Measurements from ENCODE around the gene KSR1.
"Not testable (repeated sequence)": the region's sequence is repeated elsewhere in the genome, so short reads cannot be mapped to it uniquely, and the experiment has no call there.

KSR1 gene

DNA sequence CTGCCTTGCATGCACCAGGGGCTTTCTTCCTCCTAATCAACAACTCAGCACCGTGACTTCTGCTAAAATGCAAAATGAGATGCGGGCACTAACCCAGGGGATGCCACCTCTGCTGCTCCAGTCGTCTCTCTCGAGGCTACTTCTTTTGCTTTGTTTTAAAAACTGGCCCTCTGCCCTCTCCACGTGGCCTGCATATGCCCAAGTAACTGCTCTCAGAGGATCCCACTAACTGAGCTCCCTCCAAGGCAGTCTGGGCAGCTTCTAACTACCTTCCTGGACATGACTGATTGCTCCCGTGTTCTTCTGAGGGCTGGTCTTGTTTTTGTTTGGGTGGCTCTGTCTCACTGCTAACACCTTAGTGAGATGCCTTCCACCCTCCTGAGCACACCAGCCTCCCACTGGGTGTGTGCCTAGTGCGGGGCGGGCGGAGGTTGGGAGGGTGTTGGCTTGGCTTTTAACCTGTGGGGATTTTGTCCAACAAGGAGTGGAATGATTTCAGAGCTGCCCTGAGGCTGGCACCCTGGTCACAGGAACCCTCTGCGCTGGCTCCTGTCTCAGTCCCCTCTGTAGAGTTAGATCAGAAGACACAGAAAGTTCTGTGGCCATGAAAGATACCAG lies 165.8 kb downstream of the KSR1 start:
- no peak for DNase-seq

DNA sequence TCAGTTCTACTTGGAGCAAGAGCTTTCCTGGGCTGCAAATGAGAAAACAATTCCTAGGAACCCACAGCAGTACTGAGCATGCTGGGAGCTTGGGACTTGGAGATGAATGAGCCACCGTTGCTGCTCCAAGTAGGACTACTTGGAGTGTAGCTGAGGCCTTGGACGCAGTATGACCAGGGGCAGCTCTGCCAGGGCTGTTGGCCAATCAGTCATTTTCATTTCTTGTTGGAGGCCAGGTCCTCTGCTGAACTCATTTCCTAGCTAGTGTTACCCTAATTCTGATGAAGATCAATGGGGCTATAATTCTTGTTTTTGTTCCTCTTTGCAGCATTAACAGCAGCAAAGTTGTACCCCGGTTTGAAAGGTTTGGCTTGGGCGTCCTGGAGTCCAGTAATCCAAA lies 166.7 kb downstream of the KSR1 start:
- no peak for DNase-seq

DNA sequence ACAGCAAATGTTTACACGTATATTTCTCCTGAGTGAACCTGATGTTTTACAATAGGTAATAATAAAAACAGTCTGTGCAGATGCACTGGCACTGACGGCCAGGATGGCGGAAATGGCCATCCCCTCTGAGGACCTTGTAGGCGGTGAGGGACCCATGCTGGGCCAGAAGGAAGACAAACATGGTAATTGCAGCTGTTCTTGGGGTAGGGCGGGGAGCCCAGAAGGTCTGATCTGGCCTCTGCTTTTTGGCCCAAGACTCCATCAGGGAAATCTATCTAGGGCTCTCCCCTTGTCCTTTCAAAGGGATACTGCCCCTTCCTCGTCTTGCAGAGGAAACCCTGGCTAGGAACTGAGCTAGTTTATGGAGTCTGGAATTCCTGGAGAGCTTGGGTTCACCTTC lies 167.4 kb downstream of the KSR1 start:
- no peak for DNase-seq

DNA sequence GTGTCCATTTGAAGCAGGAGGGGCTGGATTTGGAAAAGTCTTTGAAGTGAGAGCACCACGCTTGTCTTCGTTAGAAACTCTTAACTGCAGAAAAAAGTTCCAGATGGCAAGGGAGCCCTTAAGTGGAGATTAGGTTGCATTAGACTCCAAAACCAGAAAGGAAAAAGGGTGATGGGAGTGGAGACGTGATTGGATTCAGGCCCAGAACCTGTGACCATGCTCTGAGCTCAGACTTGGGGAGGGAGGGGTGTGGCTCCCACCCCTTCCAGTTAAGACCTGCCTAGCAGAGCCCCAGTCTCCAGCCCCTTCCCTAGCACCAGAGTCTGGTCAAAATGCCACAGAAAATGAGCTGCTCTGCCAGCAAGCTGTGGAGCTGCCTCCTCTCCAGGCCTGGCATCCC lies 168.3 kb downstream of the KSR1 start:
- DNase-seq: no peak

DNA sequence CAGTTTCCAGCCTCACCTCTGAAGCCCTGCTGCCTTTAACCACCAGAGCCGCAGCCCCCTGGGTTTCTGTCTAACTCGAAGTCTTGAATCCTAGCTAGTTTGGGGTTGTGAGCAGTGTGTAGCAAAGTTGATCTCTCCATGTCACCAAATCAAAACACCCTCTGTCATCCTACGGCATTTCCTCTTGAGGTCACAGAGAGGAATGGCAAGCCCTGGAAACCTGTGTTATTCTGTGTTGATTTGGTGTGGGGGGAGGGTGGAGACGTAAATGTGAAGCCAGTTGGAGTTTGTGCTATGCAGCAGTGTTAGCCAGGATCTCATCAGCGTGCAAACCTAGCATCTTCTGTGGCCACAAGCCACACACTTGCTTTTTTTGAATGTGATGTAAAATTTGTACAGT lies 169.6 kb downstream of the KSR1 start:
- DNase-seq: no peak

DNA sequence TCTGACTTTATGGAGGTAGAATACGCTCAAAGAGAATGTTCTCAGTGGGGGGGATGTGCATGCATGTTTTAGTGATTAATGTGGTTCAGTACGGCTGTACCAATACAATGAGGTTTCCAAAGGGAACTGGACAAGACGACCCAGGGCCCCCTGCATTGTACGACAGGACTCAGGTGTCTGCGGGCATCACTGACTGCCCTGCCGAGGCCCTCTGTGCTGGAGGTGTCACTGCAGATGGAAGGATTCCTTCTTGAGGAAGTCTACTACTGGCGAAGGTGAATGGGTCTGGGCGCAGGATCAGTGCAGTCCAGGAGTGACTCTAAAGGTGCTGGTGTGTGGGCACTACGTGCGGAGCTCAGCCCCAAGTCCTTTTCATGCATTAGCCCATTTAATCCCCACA lies 171.3 kb downstream of the KSR1 start:
- no peak for DNase-seq

DNA sequence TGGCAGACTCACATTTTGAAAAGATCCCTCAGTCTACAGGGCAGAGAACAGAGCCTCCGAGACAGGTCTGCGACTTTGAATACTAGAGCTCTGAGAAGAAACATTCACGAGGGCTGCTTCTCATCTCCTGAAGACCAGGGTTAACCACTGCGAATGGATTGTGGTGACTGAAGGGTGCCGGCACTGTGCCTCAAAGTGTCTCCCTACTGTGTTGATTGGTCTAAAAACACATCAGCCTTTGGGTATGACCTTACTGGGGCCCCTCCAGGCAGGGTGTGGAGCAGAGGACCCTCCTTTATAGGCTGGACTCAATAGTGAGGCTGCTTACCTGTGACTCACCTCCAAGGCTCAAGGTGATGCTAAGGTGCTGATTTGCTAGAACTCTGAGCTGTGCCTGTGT lies 172.1 kb downstream of the KSR1 start:
- no peak for DNase-seq

DNA sequence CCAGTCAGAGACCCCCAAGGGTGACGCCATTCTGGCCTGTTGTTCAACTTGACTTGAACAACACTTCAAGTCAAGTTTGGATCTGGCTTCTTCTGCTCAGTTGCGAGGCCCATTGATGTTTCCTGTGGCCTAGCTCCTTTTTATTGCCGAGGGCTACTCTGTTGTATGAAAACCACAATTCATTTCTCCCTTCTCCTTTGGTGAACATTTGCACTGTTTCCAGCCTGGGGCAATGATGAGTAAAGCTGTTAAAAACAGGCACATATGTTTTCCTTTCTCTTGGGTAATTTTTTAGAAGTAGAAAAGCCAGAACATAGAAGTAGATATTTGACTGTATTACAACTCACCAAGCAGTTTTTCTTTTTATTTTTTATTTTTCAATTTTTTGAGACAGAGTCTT lies 173.0 kb downstream of the KSR1 start:
- DNase-seq: not testable (repeated sequence)

DNA sequence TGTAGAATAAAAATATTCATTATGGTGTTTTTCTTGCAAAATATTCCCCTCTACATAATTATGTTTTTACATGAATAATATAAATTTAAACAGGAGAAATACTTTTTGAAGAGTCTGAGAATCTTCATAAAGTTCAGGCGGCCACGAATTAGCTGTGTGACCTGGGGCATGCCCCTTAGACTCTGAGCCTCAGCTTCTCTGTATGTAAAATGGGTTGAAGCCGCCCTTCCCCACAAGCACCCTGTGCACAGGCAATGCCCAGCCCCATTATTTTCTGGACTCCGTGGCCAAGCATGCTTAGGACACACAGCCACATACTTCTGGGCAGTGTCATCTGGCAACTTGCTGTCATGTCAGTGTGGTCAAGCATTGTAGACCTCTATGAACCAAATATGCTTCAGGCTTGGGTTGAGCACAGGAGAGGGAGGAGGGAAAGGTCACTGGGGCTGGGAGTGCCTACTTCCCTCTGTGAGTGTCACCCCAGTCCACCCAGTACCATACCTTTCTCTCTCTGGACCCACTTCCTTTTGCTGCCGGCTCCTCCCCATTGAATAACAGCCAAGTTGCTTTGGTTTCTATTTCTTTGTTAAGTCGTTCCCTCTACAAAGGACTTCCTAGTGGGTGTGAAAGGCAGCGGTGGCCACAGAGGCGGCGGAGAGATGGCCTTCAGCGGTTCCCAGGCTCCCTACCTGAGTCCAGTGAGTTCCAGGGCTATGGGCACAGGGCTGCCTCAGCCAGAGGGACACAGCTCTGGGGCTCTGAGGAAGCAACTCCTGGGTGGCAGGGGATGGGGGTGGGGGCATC lies 174.6 kb downstream of the KSR1 start, which contains the start of gene LGALS9:
Gene LGALS9 (plus strand): TSS at position 582 of the 804 bp plus-strand sequence. CDS start 78 bp downstream, at position 660.
- no peak for DNase-seq

DNA sequence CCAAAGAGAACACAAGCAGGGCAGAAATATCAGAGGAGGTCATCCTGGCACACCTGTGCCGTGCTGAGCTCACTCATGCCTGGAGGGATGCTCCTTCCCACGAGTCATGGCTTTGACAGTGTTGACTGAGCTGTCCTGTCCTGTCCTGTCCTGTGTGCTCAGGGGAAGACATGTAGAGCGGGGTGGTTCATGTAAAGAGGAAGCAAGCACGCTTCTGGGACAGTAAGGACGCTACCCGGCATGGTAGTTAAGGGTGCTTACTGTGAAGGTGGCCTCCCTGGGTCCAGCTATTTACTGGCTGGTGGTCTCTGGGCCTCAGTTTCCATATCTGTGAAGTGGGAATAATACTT lies 175.1 kb downstream of the KSR1 start:
- no peak for DNase-seq

DNA sequence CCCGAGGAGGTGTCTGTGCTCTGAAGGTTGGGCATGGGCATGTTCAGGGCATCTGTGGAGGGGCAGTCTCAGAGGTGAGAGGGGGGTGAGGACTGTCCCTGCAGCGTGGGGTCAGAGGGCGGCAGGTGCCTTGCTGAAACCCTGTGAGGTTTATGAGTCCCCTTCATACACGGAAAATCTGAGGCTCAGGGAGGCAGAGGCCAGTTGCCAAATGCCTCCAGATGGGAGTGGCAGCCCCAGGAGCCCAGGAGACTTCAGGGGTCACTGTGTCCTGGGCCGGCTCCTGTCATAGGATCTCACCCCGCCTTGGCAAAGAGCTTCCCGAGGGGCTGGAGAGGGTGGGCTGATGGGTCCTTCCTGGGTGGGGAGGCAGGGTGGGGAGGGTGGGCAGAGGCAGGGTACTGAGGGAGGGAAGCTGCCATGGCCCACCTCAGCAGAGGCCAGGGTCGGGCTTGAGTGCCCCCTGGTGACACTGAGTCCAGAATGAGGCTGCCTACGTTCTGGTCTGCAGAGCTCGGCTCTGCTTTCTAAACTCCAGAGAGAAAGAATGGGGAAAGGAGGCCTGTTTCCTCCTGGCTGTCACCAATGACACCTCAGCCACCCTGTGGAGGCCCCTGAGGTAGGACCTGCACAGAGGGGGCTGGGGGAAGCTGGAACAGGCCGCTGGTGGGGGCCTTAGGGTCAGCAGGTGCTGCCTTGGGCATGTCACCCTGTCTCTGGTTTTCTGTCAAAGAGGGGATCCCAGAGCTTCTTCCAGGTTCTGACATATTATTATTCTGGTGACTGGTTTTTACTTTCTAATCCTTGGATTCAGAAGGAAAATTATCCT lies 175.9 kb downstream of the KSR1 start:
- no peak for DNase-seq

DNA sequence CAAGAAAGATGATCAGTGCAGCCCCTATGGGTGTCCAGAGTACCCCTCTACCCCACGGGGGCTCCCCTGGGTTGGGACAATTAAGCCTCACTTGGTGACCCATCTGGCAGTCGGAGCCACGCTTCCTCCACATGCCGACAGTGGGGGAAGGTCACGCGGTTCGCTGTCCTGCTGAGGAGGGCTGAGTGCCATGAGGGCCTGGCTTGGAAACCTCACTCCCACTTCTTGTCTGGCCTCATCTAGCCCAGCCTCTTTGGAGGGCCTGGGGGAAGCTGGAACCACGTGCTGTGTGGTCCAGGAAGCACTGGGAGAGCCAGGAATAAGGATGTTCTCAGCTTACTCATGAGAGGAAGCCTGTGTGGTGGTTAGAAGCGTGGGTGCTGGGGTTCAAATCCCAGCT lies 176.5 kb downstream of the KSR1 start:
- DNase-seq: not testable (repeated sequence)

DNA sequence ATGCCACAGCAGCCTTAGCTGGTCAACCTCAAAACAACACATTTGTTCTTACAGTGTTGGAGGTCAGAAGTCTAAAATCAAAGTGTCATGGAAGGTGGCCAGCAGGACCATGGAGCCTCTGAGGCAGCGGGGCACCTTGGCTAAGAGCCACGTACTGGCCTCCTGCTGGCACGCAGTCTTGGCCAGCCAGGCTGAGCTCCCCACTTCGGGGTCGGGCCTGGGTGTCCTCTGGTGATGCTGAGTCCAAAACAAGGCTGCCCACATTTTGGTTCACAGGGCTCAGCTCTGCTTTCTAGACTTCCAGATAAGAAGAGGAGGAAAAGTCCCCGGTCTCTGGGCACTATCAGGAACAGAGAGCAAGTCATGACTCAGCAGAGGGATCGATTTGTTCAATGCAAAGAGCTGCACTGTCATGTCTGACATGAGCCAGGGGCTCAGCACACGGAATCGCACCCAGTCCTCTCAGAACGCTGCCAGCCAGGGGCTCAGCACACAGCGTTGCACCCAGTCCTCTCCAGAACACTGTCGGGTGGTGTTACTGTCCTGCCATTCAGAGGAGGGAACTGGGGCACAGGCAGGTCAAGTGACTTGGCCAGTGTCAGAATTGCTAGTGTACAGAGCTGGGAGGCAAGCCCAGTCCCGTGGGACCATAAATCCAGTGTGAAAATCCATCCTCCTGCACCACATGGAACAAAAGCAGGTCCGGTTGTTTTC lies 177.2 kb downstream of the KSR1 start:
- DNase-seq: no peak

DNA sequence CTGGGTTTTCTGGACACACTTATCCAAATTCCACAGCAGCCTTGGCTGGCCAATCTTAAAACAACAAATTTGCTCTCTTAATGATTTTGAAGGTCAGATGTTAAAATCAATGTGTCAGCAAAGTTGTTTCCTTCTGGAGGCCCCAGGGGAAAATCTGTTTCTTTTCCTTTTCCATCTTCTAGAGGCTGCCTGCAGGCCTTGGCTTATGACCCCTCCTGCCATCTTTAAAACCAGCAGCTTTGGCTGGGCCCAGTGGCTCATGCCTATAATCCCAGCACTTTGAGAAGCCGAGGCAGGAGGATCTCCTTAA lies 177.7 kb downstream of the KSR1 start:
- DNase-seq: no peak

DNA sequence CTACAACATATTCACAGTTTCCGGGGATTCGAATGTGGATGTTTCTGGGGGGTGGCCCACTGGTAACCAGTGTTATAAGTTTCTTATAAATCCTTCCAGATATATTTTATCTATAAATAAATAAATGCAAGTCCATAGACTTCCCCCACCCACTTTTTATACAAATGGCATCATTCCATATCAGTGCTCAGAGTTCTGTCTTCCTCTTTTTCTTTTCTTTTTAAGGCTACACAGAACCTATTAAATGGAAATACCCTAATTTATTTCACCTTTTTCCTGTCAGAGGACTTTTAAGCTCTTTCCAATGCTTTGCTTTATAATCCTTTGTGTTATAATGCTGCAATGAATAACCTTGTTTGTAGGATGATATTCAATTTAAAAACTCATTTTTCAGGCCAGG lies 178.5 kb downstream of the KSR1 start:
- DNase-seq: no peak

DNA sequence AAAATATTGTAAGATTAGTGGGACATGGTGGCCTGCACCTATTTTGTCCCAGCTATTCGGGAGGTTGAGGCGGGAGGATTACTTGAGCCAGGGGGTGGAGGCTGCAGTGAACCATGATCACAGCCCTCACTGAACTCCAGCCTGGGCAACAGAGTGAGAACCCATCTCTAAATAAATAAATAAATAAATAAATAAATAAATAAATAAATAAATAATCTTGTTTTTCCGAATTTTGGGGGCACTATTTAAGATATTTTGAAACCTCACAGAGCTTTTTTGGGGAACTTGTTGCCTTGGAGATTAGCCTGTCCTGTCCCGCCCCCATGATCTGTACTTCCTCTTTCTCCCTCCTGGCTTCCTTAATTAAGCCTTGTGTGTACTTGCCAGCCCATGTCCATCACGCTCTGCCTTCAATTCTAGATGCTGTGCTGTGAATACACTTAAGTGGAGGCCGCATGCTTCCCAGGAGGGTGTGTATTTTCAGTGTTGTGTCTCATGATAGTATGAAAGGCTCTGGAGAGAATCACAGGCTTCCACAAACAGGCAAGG lies 179.1 kb downstream of the KSR1 start:
- DNase-seq: no peak

DNA sequence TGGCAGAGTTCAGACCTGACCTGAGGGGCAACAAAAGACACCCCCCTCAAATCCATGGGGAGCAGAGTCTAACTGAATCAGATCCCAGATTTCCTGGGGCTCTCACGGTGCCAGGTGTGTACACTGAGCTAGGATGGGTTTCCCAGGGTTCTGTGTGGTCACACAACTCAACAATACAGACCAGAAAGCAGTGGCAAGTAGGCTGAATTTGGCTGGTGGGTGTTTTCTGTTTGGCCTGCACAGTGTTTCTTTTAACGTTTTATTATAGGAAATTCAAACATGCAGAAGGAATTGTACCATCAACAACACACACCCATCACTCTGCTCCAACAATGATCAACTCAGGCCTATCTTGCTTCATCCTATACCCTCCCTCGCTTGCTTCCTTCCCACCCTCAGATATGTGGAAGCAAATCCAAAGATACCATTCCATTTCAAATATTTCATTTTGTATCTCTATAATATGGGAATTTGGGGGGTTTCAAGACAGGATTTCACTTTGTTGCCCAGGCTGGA lies 179.8 kb downstream of the KSR1 start:
- not testable (repeated sequence) for DNase-seq

DNA sequence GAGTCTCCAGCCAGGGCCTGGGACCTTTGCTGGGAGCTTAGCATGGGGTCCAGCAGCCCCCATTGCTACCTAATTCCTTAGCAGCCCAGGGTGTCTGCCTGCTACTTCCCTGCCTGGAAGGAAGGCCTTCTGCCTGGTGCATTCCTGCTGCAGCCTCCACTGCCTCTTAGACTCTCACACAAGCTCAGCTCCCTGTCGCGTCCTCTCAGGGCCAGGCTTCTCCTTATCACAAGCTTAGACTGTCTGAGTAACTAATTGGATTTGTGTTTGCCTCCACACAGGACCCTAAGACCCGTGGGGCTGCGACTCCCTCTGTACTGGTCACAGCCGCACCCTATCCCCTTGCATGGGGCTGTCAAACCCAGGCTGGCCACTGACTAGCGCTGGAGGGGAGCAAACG lies 181.6 kb downstream of the KSR1 start:
- DNase-seq: not testable (repeated sequence)

DNA sequence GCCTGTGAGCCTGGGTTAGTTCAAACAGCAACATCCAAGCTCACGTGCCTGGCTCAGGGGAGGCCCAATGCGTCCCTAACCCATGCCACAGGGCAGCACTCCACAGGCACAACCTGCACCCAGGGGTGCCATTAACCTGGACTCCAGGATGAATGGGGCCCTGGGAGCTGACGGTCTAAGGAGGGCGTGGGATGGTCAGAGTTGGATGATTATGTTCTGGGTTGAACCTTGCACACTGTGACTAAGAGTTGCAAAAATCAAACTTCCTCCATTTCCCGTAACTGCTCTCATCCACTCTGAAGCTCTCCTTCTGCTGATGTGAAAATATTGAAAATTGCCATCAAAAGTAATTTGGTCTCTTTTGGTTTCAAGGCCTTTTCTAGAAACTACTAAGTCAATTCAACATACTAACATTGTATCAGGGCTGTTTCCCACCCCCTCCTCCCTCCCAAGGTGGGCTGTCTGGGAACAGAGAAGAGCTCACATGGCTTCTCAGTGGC lies 182.2 kb downstream of the KSR1 start:
- not testable (repeated sequence) for DNase-seq

DNA sequence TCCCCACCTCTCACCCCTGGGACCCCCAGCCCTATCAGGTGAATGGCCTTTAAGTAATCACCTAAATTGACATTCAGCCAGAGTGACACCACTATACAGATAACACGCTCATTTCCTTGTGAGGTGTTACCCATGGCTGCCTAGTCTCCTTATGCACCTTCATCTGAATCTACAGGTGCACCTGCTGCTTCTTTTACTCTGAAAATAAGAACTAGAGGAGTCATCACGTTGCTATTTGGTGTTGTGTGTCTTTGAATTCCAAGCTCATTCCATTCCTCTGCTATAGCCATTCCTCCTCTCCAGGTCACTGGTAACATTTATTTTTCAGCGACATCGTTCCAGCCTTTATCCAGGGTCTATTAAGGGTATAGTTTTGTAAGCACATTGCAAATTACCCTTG lies 184.5 kb downstream of the KSR1 start:
- DNase-seq: no peak

DNA sequence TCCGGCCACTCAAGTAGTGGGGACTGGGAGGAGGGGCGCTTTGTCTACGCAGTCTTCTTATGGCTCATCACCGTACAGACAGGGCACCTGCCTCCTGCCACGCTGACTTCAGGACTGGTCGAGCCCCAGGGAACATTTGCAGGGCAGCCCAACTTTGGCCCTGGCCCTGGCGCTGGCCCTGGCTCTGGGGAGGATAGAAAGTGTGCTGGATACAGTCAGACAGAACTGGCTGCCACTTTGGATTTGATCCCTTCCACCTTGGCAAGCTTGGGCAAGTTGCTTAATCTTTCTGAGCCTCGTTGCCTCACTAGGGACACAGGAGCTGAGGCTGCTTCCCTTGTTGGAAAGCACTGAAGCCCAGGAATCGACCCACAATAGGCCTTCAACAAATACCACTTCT lies 188.3 kb downstream of the KSR1 start:
- DNase-seq: no peak

DNA sequence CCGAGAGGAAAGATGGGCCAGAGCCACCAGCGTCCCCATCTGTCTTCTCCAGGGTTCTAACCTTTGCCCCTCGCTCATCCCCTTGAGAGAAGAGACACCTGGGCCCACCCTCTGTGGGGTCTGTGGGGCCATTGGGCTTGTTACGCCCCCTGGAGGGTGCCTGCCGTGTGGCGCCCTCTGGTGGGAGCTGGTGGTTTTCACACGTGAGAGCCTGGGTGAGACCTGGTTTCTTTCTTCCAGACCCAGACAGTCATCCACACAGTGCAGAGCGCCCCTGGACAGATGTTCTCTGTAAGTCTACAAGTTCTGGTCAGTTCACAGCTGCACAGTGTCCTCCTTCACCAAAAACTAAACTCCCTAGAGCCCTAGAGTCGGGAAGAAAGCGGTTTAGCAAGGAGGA lies 189.4 kb downstream of the KSR1 start:
- not testable (repeated sequence) for DNase-seq

DNA sequence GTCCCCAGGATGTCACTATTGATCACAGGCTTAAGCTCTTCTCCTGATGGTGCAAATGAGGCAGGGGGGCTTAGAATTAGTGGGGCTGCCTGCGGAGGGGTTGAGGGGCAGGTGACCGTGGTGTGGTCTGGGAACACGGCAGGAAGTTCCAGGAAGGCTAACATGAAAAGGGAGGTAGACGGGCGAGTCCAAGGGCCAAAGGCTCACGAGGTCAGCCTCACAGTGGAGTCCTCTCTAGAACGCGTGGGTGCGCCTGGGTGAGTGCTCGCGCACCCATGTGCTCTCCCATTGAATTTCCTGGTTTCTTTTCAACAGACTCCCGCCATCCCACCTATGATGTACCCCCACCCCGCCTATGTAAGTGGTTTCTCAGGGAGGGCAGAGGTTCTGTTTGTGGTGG lies 190.0 kb downstream of the KSR1 start:
- no peak for DNase-seq

Data from NK-92 treated with Interleukin-12 subunit alpha and Interleukin-12 subunit beta, amount 100 ng/mL, for 24 hours (cell line).